ENCODE data around the gene PAGR1. TPM values are rescaled to one million over a fixed set of nuclear protein-coding genes. Genes with fewer than 3 reads are reported as not detected.
"Not testable (repeated sequence)": the region's sequence is repeated elsewhere in the genome, so short reads cannot be mapped to it uniquely, and the experiment has no call there.

The PAGR1 gene
- polyA plus RNA-seq, 1 donor: 27.8 TPM

DNA sequence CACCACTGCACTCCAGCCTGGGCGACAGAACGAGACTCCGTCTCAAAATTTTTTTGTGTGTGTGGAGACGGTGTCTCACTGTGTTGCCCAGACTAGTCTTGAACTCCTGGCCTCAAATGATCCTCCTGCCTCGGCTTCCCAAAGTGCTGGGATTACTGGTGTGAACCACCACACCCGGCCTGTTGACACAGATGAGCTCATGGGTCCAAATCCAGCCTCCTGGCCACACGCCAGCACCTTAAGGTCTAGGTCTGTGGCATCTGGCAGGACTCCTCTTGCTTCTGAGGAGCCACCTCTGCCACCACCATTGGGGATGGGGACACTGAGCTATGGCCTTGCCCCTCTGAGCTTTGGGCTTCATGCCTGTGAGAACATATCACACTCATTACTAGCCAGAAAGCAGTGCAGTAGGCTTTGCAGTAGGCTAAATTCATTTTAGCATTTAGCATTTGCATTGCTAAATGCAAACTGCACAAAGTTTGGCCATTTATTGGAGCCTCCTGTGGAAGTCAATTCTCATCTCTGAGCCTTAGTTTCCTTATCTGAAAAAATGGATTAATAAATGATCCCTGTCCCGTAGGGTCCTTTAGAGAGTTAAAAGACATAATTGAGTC is 52.6 kb downstream of the PAGR1 start:
- no peak for DNase-seq

DNA sequence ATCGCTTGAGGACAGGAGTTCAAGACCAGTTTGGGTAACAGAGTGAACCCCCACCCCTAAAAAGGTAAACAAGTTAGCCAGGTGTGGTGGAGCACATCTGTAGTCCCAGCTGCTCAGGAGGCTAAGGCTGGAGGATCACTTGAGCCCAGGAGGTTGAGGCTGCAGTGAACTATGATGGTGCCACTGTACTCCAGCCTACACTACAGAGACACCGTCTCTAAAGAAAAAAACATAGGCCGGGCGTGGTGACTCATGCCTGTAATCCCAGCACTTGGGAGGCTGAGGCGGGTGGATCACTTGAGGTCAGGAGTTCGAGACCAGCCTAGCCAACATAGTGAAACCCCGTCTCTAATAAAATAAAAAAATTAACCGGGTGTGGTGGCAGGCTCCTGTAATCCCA is 53.1 kb downstream of the PAGR1 start:
- DNase-seq: not testable (repeated sequence)

Other genes with a start within 250 kb of the PAGR1 start
- gene SPN, start 152.9 kb upstream of the PAGR1 start, polyA plus RNA-seq (ENCODE audit: insufficient read length): 1.3 TPM
- 80.1 TPM for gene QPRT, start 137.0 kb upstream of the PAGR1 start, polyA plus RNA-seq (ENCODE audit: insufficient read length)
- gene C16orf54, start 70.2 kb upstream of the PAGR1 start, polyA plus RNA-seq (ENCODE audit: insufficient read length): 0.43 TPM
- not detected for gene ZG16, start 37.9 kb upstream of the PAGR1 start, polyA plus RNA-seq (ENCODE audit: insufficient read length)
- gene KIF22, start 25.4 kb upstream of the PAGR1 start, polyA plus RNA-seq (ENCODE audit: insufficient read length): 31.7 TPM
- 270 TPM for gene MAZ, start 9.6 kb upstream of the PAGR1 start, polyA plus RNA-seq (ENCODE audit: insufficient read length)
- gene PRRT2, start 4.0 kb upstream of the PAGR1 start, polyA plus RNA-seq (ENCODE audit: insufficient read length): 13.3 TPM
- gene MVP, start 4.3 kb downstream of the PAGR1 start, polyA plus RNA-seq (ENCODE audit: insufficient read length): 26.5 TPM
- 41.9 TPM for gene CDIPT, start 47.1 kb downstream of the PAGR1 start, polyA plus RNA-seq (ENCODE audit: insufficient read length)
- 3.3 TPM for gene SEZ6L2, start 83.4 kb downstream of the PAGR1 start, polyA plus RNA-seq (ENCODE audit: insufficient read length)
- gene ASPHD1, start 84.3 kb downstream of the PAGR1 start, polyA plus RNA-seq (ENCODE audit: insufficient read length): 1.0 TPM
- gene KCTD13, start 110.1 kb downstream of the PAGR1 start, polyA plus RNA-seq (ENCODE audit: insufficient read length): 14.0 TPM
- 61.2 TPM for gene TMEM219, start 145.9 kb downstream of the PAGR1 start, polyA plus RNA-seq (ENCODE audit: insufficient read length)
- gene TAOK2, start 157.7 kb downstream of the PAGR1 start, polyA plus RNA-seq (ENCODE audit: insufficient read length): 36.0 TPM
- 16.4 TPM for gene HIRIP3, start 179.5 kb downstream of the PAGR1 start, polyA plus RNA-seq (ENCODE audit: insufficient read length)
- gene INO80E, start 180.1 kb downstream of the PAGR1 start, polyA plus RNA-seq (ENCODE audit: insufficient read length): 43.7 TPM
- 1.4 TPM for gene DOC2A, start 194.9 kb downstream of the PAGR1 start, polyA plus RNA-seq (ENCODE audit: insufficient read length)
- gene C16orf92, start 207.0 kb downstream of the PAGR1 start, polyA plus RNA-seq (ENCODE audit: insufficient read length): not detected
- 1.6 TPM for gene TLCD3B, start 215.1 kb downstream of the PAGR1 start, polyA plus RNA-seq (ENCODE audit: insufficient read length)
- gene ALDOA, start 249.6 kb downstream of the PAGR1 start, polyA plus RNA-seq (ENCODE audit: insufficient read length): 2,997 TPM

Measured in hindlimb muscle (tissue), 1 donor.